Breast epithelium (tissue), 4 donors: ENCODE measurements around the gene CNGB1. TPM values are rescaled to one million over a fixed set of nuclear protein-coding genes. Genes with fewer than 3 reads are reported as not detected.

ENCODE experiments used
- DNase-seq, 2 donors: peaks; one replicate each; pipeline ENCODE4 v3.0.0-alpha.2; 2019; ENCODE audit warnings: low spot score in 2 of 2
- H3K27ac ChIP-seq, 2 donors: fragments of 200-600 bp; sonication (generic) in 1 of 2; one replicate each; pipeline ENCODE4 v1.5.1; 2016 to 2019; ENCODE audit warnings: mild to moderate bottlenecking in 1 of 2
- H3K27me3 ChIP-seq, 2 donors: fragments of 200-600 bp; sonication (generic) in 1 of 2; one replicate each; pipeline versions ENCODE4 v1.5.1 to v1.6.0; 2017 to 2019; ENCODE audit warnings: control low read depth in 1 of 2, mild to moderate bottlenecking in 1 of 2
- H3K36me3 ChIP-seq: fragments of 200-600 bp; one replicate; pipeline ENCODE4 v1.5.1; 2019
- H3K4me1 ChIP-seq, 2 donors: fragments of 200-600 bp; sonication (generic); one replicate each; pipeline ENCODE4 v1.5.1; 2016 to 2019; ENCODE audit warnings: control low read depth in 1 of 2
- H3K4me3 ChIP-seq, 3 donors: fragments of 200-600 bp; sonication (generic); 1 replicate in 2 of 3; 2 replicates in 1 of 3; pipeline ENCODE4 v1.5.1; 2016 to 2019; ENCODE audit warnings: mild to moderate bottlenecking in 3 of 3, moderate library complexity in 2 of 3
- H3K9me3 ChIP-seq, 2 donors: fragments of 200-600 bp; sonication (generic) in 1 of 2; one replicate each; pipeline ENCODE4 v1.5.1; 2016 to 2019; ENCODE audit warnings: control low read depth in 1 of 2
- CTCF ChIP-seq, 3 donors: fragments of 450-650 bp; IDR thresholded peaks; one replicate each; pipeline ENCODE4 v1.5.1; 2016 to 2017; ENCODE audit warnings: antibody characterized with exemption in 3 of 3, mild to moderate bottlenecking in 3 of 3, moderate library complexity in 3 of 3
- POLR2A ChIP-seq: fragments of 450-650 bp; IDR thresholded peaks from one replicate; pipeline ENCODE4 v1.6.1; 2016; ENCODE audit warnings: antibody characterized with exemption, mild to moderate bottlenecking, moderate library complexity
- POLR2AphosphoS5 ChIP-seq, 3 donors: sonication (generic); formaldehyde crosslinking; IDR thresholded peaks; one replicate each; pipeline ENCODE4 v1.6.1; 2017; ENCODE audit warnings: antibody characterized with exemption in 3 of 3
- intact Hi-C: fragments of 100-400 bp; cut with DNase I; formaldehyde crosslinking; loops from one replicate; pipeline ENCODE4 v1.15.1; 2023; ENCODE audit warnings: low total_unique reads
- total RNA-seq, 3 donors: library from RNA; depleted of rRNA; stranded (reverse); fragments of >200 nt; gene quantifications; one replicate each; pipeline ENCODE4 v1.1.0, GENCODE V29; 2016

CNGB1 gene
- total RNA-seq, 3 donors from 2014 or later, result not detected

GRCh38 chr16:57939872-57940224, 31.1 kb downstream of the CNGB1 start:
- DNase-seq, result no peak
- Histone ChIP-seq H3K9me3 (no peaks in the 10 kb centered on the region), H3K27ac (peak overlapping the region in 1 of 2 donors; percentile 76), H3K36me3 (no peaks in the 10 kb centered on the region), H3K27me3 (no peaks in the 10 kb centered on the region), H3K4me1 (peaks cover 6 to 12% of the 10 kb centered on the region in 2 donors), H3K4me3 (no peak overlapping the region)
- intact Hi-C loops, result no loop called here
- no peak for TF ChIP-seq POLR2A
- TF ChIP-seq POLR2AphosphoS5 (IDR thresholded peaks at IDR 0.05), result no peak

GRCh38 chr16:57938936-57939871, 31.7 kb downstream of the CNGB1 start:
- Histone ChIP-seq H3K36me3 (no peaks in the 10 kb centered on the region), H3K4me1 (peaks cover 6 to 12% of the 10 kb centered on the region in 2 donors), H3K4me3 (peak overlapping the region in 2 of 3 donors; percentile 14 to 31), H3K27me3 (no peaks in the 10 kb centered on the region), H3K9me3 (no peaks in the 10 kb centered on the region), H3K27ac (peak overlapping the region; percentile 75 to 89)
- intact Hi-C loops, result no loop called here
- TF ChIP-seq CTCF (IDR thresholded peaks at IDR 0.05) (no peak), POLR2AphosphoS5 (IDR thresholded peaks at IDR 0.05) (no peak)
- peak; percentile 70 to 93 for DNase-seq

GRCh38 chr16:57938484-57938883, 32.4 kb downstream of the CNGB1 start:
- H3K4me1 ChIP-seq, result peaks cover 6 to 12% of the 10 kb centered on the region in 2 donors
- no peaks in the 10 kb centered on the region for H3K36me3 ChIP-seq
- no peak overlapping the region for H3K4me3 ChIP-seq
- TF ChIP-seq POLR2A, result no peak
- no peak for TF ChIP-seq POLR2AphosphoS5 (IDR thresholded peaks at IDR 0.05)
- TF ChIP-seq CTCF (IDR thresholded peaks at IDR 0.05), result no peak
- DNase-seq, result no peak
- peak overlapping the region; percentile 75 to 89 for H3K27ac ChIP-seq
- no peaks in the 10 kb centered on the region for H3K9me3 ChIP-seq
- H3K27me3 ChIP-seq, result no peaks in the 10 kb centered on the region
- intact Hi-C loops, result no loop called here

GRCh38 chr16:57937861-57938260, 33.1 kb downstream of the CNGB1 start:
- H3K27ac ChIP-seq, result no peak overlapping the region
- H3K36me3 ChIP-seq, result no peaks in the 10 kb centered on the region
- no peak overlapping the region for H3K4me3 ChIP-seq
- intact Hi-C loops, result no loop called here
- no peak for TF ChIP-seq CTCF (IDR thresholded peaks at IDR 0.05)
- TF ChIP-seq POLR2A, result no peak
- TF ChIP-seq POLR2AphosphoS5 (IDR thresholded peaks at IDR 0.05), result no peak
- no peaks in the 10 kb centered on the region for H3K27me3 ChIP-seq
- DNase-seq, result no peak
- no peaks in the 10 kb centered on the region for H3K9me3 ChIP-seq
- peaks cover 6 to 12% of the 10 kb centered on the region in 2 donors for H3K4me1 ChIP-seq

GRCh38 chr16:57935904-57936303, 35.0 kb downstream of the CNGB1 start:
- DNase-seq, result no peak
- no peak for TF ChIP-seq CTCF (IDR thresholded peaks at IDR 0.05)
- no peak for TF ChIP-seq POLR2A
- TF ChIP-seq POLR2AphosphoS5 (IDR thresholded peaks at IDR 0.05), result no peak
- H3K27ac ChIP-seq, result no peak overlapping the region
- intact Hi-C loops, result no loop called here
- H3K4me3 ChIP-seq, result no peak overlapping the region
- peaks cover 6 to 12% of the 10 kb centered on the region in 2 donors for H3K4me1 ChIP-seq
- no peaks in the 10 kb centered on the region for H3K36me3 ChIP-seq
- H3K9me3 ChIP-seq, result no peaks in the 10 kb centered on the region
- H3K27me3 ChIP-seq, result no peaks in the 10 kb centered on the region
